Fibroblast of lung (primary cell): ENCODE data around the gene PAH. TPM values are rescaled to one million over a fixed set of nuclear protein-coding genes. Genes with fewer than 3 reads are reported as not detected.

Experiments used
- DNase-seq, 2 donors: peaks; one replicate each; pipeline versions ENCODE4 v3.0.0 to v3.0.0-alpha.2; 2010; ENCODE audit warnings: low read depth in 2 of 2
- H2AFZ ChIP-seq: 2 replicates; pipeline ENCODE4 v1.5.1; 2012; ENCODE audit warnings: low read length, control low read depth, inconsistent platforms
- H3K27ac ChIP-seq: 2 replicates; pipeline ENCODE4 v1.5.1; 2011; ENCODE audit warnings: low read length, control low read depth; ENCODE audit not compliant: insufficient read depth
- H3K27me3 ChIP-seq: 2 replicates; pipeline ENCODE4 v1.5.1; 2011; ENCODE audit warnings: mild to moderate bottlenecking, low read length; ENCODE audit not compliant: control insufficient read depth, insufficient read depth
- H3K36me3 ChIP-seq: 2 replicates; pipeline ENCODE4 v1.5.1; 2011; ENCODE audit warnings: low read length; ENCODE audit not compliant: control insufficient read depth, insufficient read depth
- H3K4me1 ChIP-seq: 2 replicates; pipeline ENCODE4 v1.5.1; 2011; ENCODE audit warnings: low read length; ENCODE audit not compliant: control insufficient read depth, insufficient read depth; ENCODE audit errors: extremely low read depth
- H3K4me2 ChIP-seq: 2 replicates; pipeline ENCODE4 v1.5.1; 2011; ENCODE audit warnings: low read length, control low read depth; ENCODE audit not compliant: insufficient read depth; ENCODE audit errors: extremely low read depth
- H3K4me3 ChIP-seq, 4 experiments: fragments of 200-600 bp in 1 of 4; sonication (generic) in 1 of 4; replicated peaks in 1 of 4; 2 replicates each; pipeline ENCODE4 v1.5.1; 2011 to 2016; ENCODE audit warnings: low read length in 4 of 4, low read depth in 3 of 4, mild to moderate bottlenecking in 3 of 4, control low read depth in 2 of 4, inconsistent platforms in 1 of 4, mixed read lengths in 1 of 4; ENCODE audit not compliant: insufficient read depth in 1 of 4; ENCODE audit errors: control extremely low read depth in 1 of 4
- H3K79me2 ChIP-seq: 2 replicates; pipeline ENCODE4 v1.5.1; 2012; ENCODE audit warnings: mild to moderate bottlenecking, low read length, inconsistent platforms; ENCODE audit not compliant: control insufficient read depth, insufficient read depth
- H3K9ac ChIP-seq: 2 replicates; pipeline ENCODE4 v1.5.1; 2011; ENCODE audit warnings: mild to moderate bottlenecking, low read length, control low read depth; ENCODE audit not compliant: insufficient read depth
- H3K9me3 ChIP-seq: 2 replicates; pipeline ENCODE4 v1.5.1; 2012; ENCODE audit warnings: low read depth, low read length; ENCODE audit not compliant: control insufficient read depth, insufficient read depth
- H4K20me1 ChIP-seq: 2 replicates; pipeline ENCODE4 v1.5.1; 2011; ENCODE audit warnings: low read length; ENCODE audit not compliant: control insufficient read depth, insufficient read depth; ENCODE audit errors: extremely low read depth
- CTCF ChIP-seq, 2 donors: IDR thresholded peaks in 1 of 2; conservative IDR thresholded peaks in 1 of 2; 1 replicate in 1 of 2; 2 replicates in 1 of 2; pipeline ENCODE4 v1.5.1; 2011 to 2012; ENCODE audit warnings: low read length in 2 of 2, control low read depth in 1 of 2, inconsistent platforms in 1 of 2, low read depth in 1 of 2, mild to moderate bottlenecking in 1 of 2
- EZH2 ChIP-seq: IDR thresholded peaks from 2 replicates; pipeline ENCODE4 v1.5.1; 2012; ENCODE audit warnings: low read length, control low read depth, mild to moderate bottlenecking; ENCODE audit errors: missing control alignments
- polyA plus RNA-seq, 2 donors: library from polyadenylated mRNA; depleted of rRNA in 1 of 2; stranded (reverse) in 1 of 2; unstranded in 1 of 2; fragments of >200 nt; gene quantifications; 2 replicates each; pipeline ENCODE4 v1.2.1, GENCODE V29; 2011 to 2012; ENCODE audit warnings: missing spikeins in 1 of 2
- total RNA-seq: library from RNA; depleted of rRNA; stranded (reverse); fragments of >200 nt; gene quantifications from 2 replicates; pipeline ENCODE4 v1.2.1, GENCODE V29; 2014

Gene PAH
- total and polyA plus RNA-seq, 2 donors (not counting 1 experiment from before 2014, with no cell fraction given): not detected

GRCh38 chr12:102933168-102933567 is 16.1 kb upstream of the PAH start:
- H3K4me2 ChIP-seq: no peak overlapping the region
- H2AFZ ChIP-seq: no peak overlapping the region
- no peak overlapping the region for H3K9ac ChIP-seq
- no peak for TF ChIP-seq CTCF (conservative IDR thresholded peaks at IDR 0.05 in 1 of 2, IDR thresholded peaks at IDR 0.05 in 1 of 2; ENCODE audit: low read depth in 1 of 2, low read length in 2 of 2)
- no peak for TF ChIP-seq EZH2
- H4K20me1 ChIP-seq: no peaks in the 10 kb centered on the region
- no peak overlapping the region for H3K27ac ChIP-seq
- H3K4me3 ChIP-seq: no peak overlapping the region
- no peaks in the 10 kb centered on the region for H3K79me2 ChIP-seq
- H3K27me3 ChIP-seq: no peaks in the 10 kb centered on the region
- H3K36me3 ChIP-seq: no peaks in the 10 kb centered on the region
- H3K9me3 ChIP-seq: no peaks in the 10 kb centered on the region
- no peak for DNase-seq
- no peaks in the 10 kb centered on the region for H3K4me1 ChIP-seq

- Histone ChIP-seq H3K4me1 (no peaks in the 10 kb centered on the region), H3K4me2 (no peak overlapping the region), H3K9ac (no peak overlapping the region), H2AFZ (no peak overlapping the region), H3K27ac (no peak overlapping the region), H3K79me2 (no peaks in the 10 kb centered on the region), H3K4me3 (no peak overlapping the region), H3K27me3 (no peaks in the 10 kb centered on the region), H3K9me3 (no peaks in the 10 kb centered on the region), H4K20me1 (no peaks in the 10 kb centered on the region), H3K36me3 (no peaks in the 10 kb centered on the region)
- no peak for TF ChIP-seq CTCF (conservative IDR thresholded peaks at IDR 0.05 in 1 of 2, IDR thresholded peaks at IDR 0.05 in 1 of 2; ENCODE audit: low read depth in 1 of 2, low read length in 2 of 2)
- no peak for TF ChIP-seq EZH2
- no peak for DNase-seq
Observed at GRCh38 chr12:102927220-102927619, 10.2 kb upstream of the PAH start.

GRCh38 chr12:102921240-102921639 is 4.2 kb upstream of the PAH start:
- no peak overlapping the region for H2AFZ ChIP-seq
- no peak overlapping the region for H3K27ac ChIP-seq
- H4K20me1 ChIP-seq: no peaks in the 10 kb centered on the region
- H3K9me3 ChIP-seq: no peaks in the 10 kb centered on the region
- no peaks in the 10 kb centered on the region for H3K36me3 ChIP-seq
- H3K4me2 ChIP-seq: no peak overlapping the region
- TF ChIP-seq EZH2 (no peak), CTCF (conservative IDR thresholded peaks at IDR 0.05 in 1 of 2, IDR thresholded peaks at IDR 0.05 in 1 of 2; ENCODE audit: low read depth in 1 of 2, low read length in 2 of 2) (no peak)
- no peaks in the 10 kb centered on the region for H3K79me2 ChIP-seq
- H3K4me1 ChIP-seq: no peaks in the 10 kb centered on the region
- no peaks in the 10 kb centered on the region for H3K27me3 ChIP-seq
- H3K9ac ChIP-seq: no peak overlapping the region
- DNase-seq: no peak
- H3K4me3 ChIP-seq: no peak overlapping the region
